HG03039 (cell line): ENCODE data around the gene ZBTB24.

Experiments used
- ATAC-seq: cut with Tn5 transposase; IDR thresholded peaks from one replicate; pipeline ENCODE4 v1.9.1; 2021; ENCODE audit warnings: mild to moderate bottlenecking, moderate library complexity; ENCODE audit not compliant: unreplicated experiment

Gene ZBTB24

DNA sequence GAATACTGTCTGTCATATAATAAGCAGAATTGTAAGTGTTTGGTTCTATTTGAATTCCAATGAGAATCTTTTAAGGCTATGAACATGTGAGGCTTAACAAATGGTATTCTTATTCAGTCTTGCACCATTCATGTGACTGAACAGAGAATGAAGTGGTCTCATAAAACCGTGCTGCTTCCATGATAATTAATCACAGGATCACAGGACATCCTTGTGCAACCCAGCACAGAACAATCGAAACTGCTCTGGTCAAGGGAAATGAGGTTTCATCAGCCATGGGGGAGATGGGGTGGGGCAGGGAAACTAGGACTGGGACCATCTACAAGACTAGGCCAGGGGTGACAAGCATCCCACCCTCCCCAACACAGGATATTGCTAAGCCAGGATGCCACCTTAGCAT lies 48.6 kb downstream of the ZBTB24 start:
- ATAC-seq: no peak

DNA sequence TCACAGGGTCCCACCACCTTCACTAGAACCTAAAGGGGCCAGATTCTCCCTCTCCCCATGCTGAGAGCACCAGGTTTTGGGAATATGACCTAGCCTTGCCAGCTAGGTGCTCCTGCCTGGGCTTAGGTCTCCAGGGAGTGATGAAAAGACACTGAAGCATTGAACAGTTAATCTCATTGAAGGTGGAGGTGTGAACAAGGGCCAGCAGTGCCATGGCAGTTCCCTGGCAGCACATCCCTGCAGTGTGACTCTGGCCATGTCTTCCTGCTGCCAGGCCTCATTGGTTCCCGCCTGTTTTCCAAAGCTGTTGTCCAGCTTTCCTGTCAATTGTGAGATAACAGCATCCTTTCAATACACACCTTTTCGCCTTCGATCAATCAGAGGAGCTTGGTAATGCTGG lies 53.5 kb downstream of the ZBTB24 start:
- no peak for ATAC-seq

DNA sequence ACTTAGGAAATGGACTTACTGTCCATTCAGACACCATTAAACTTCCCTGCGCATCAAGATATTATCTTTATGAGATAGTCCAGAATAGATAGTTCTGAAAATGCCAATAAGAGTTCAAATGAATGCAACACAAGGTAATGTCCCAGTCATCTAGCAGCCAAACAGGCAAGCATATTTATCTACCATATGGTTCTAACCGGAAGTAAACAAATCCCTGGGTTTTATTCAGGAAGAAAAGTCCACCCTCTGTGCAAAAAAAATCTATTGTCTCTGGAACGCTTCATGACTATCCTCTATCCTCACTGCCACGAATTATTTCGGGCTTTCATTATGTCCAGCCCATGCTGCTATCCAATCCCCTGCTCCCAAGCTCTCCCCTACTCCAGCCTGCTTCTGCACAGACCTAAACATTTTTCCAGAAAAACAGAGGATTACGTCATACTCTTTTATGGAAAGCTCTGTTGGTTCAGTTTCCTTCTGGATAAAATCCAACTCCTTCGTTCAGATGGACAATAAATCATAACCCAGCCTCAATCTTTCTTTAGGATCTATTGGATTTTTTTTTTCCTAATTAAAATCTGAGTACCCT lies 54.0 kb downstream of the ZBTB24 start:
- no peak for ATAC-seq

DNA sequence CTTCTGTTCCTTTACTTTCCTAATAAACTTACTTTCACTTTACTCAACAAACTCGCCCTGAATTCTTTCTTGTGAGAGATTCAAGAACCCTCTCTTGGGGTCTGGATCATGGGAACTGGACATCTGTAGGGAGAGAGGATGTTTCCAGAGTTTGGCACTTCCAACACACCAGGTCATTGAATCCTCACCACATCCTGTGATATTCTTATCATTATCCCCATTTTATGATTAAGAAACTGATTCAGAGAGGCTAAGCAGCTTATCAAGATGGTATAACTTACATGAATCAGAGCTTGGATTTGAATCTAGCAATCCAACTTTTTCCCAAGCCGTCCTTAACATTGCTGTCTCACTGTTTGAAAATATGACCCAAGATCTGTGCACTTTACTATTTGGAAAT lies 58.1 kb downstream of the ZBTB24 start:
- ATAC-seq: no peak

DNA sequence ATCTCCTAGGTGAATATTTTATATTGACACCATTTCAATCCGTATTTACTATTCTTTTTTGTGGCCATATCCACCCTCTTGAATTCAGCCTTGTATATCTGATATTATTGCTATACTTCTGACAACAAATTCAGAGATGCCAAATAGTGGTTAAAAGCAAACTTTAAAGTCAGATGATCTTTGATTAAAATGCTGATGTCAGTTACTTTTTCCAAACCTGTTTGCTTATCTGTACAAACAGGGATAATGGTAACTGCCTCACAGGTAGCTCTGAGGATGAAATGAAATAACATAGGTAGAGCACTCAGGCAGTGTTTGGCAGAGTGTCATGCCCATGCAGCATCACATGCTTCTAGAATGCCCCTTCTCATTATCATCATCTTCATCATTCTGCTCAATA lies 61.8 kb downstream of the ZBTB24 start:
- ATAC-seq: no peak

DNA sequence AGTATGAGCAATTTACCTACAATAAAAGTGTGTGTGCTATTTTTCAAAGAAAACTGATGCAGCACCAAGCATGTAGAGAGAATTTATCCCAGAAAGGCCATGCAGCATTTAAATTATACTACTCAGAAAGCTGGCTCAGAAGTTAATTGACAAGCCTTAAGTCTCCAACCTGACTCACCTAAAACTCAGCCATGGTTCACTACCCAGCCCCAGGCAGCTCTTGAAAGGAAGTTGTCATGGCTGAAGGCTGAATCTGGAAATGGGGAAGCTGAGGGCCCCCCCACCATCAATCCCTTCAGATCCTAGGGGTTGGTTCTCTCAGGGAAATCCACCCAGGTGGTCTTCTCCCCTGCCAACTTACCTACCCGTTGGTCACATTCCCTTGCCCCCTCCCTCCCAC lies 62.3 kb downstream of the ZBTB24 start:
- no peak for ATAC-seq

DNA sequence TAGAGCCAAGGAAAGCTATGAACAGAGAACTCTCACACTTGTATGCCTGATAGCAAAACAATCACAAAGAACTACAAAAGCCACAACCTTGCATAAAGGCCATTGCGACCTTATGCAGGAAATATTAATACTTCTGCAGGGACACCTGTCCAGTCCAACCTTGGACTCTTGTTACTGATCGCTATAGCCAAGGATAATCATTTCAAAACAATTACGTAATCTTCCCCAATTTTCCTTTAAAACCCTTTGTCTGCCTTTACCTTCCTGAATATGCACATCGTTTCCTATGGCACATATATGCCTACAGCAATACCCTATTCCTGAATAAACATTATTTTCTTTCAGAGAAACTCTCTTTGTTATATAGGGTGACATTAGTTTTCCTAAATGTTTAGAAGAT lies 65.4 kb downstream of the ZBTB24 start:
- ATAC-seq: no peak
